ENCODE measurements around the gene KCNH6. TPM values are rescaled to one million over a fixed set of nuclear protein-coding genes. Genes with fewer than 3 reads are reported as not detected.

KCNH6 gene
- 0.42 TPM for polyA plus RNA-seq (2013, experiment 1 of 2)
- 0.34 TPM for polyA plus RNA-seq (2013, experiment 2 of 2)

- Histone ChIP-seq H4K5ac (ENCODE audit: low read length) (no peak within 1 kb of the TSS), H3K4me1 (ENCODE audit: control insufficient read depth, low read depth, low read length) (peaks cover 4% of the 10 kb centered on the region), H3K56ac (ENCODE audit: low read length) (peak within 1 kb of the TSS; percentile 69), H3K79me2 (ENCODE audit: control insufficient read depth, insufficient read depth, low read length) (no peaks in the 10 kb centered on the region), H2BK15ac (replicated peaks; ENCODE audit: low read depth) (no peak within 1 kb of the TSS), H3K4me3 (ENCODE audit: low read length) (peak within 1 kb of the TSS; percentile 37), H3K23ac (ENCODE audit: low read length) (no peak within 1 kb of the TSS), H3K27me3 (ENCODE audit: insufficient read depth, low read length, poor library complexity) (no peaks in the 10 kb centered on the region), H4K8ac (ENCODE audit: low read depth, low read length) (no peak within 1 kb of the TSS), H3K18ac (ENCODE audit: low read length) (no peak within 1 kb of the TSS), H3K9ac (ENCODE audit: low read length) (peak within 1 kb of the TSS; percentile 67), H2BK5ac (ENCODE audit: low read length) (no peak within 1 kb of the TSS), H3K27ac (ENCODE audit: low read depth, low read length) (no peak within 1 kb of the TSS), H3K79me1 (ENCODE audit: low read length) (no peaks in the 10 kb centered on the region), H2AK5ac (ENCODE audit: low read length) (no peak within 1 kb of the TSS), H2BK120ac (ENCODE audit: low read depth, low read length) (no peak within 1 kb of the TSS), H3K36me3 (ENCODE audit: control insufficient read depth, insufficient read depth, low read length) (no peaks in the 10 kb centered on the region), H3K4me2 (ENCODE audit: low read length) (peak within 1 kb of the TSS; percentile 81), H3K4ac (ENCODE audit: low read depth, low read length) (no peak within 1 kb of the TSS)
- peak; percentile 64 for DNase-seq
- WGBS (ENCODE audit: extremely low coverage, insufficient coverage, low lambda C conversion rate) = no CpG with 5 or more reads among the region's 38 CpGs
These were observed at the start of gene KCNH6 for GRCh38 chr17:63523253-63523855. KCNH6 (plus strand) TSS chr17:63523358; CDS start chr17:63523414, 56 bp downstream.

DNA sequence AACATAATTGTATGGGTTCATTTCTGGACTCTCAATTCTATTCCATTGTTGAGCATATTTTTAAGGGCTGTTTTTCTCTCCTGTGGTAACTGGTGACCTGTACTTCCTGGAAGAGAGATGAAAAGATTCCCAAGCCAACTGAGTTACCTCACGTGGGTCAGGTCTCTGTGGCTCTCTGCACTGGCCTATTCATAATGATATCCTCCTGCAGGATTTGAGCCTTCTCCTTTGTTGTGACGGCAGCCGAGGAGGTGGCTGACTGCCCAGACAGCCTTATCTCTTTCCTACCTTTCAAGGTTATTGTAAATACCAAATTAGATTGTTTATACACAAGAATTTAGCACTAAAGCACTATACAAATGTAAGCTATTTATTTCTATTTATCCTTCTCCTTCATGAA, 49.0 kb upstream of the KCNH6 start:
- peaks cover 5% of the 10 kb centered on the region for H3K4me1 ChIP-seq (ENCODE audit: control insufficient read depth, low read depth, low read length)
- no peaks in the 10 kb centered on the region for H3K79me2 ChIP-seq (ENCODE audit: control insufficient read depth, insufficient read depth, low read length)
- no peak overlapping the region for H3K27ac ChIP-seq (ENCODE audit: low read depth, low read length)
- H3K9ac ChIP-seq (ENCODE audit: low read length) = no peak overlapping the region
- H3K4me3 ChIP-seq (ENCODE audit: low read length) = no peak overlapping the region
- no peak for DNase-seq
- H3K23ac ChIP-seq (ENCODE audit: low read length) = no peak overlapping the region
- no peak overlapping the region for H2AK5ac ChIP-seq (ENCODE audit: low read length)
- no peak overlapping the region for H2BK15ac ChIP-seq (replicated peaks; ENCODE audit: low read depth)
- no peaks in the 10 kb centered on the region for H3K27me3 ChIP-seq (ENCODE audit: insufficient read depth, low read length, poor library complexity)
- H3K4me2 ChIP-seq (ENCODE audit: low read length) = no peak overlapping the region
- no peaks in the 10 kb centered on the region for H3K36me3 ChIP-seq (ENCODE audit: control insufficient read depth, insufficient read depth, low read length)
- no peak overlapping the region for H3K18ac ChIP-seq (ENCODE audit: low read length)
- no peak overlapping the region for H3K56ac ChIP-seq (ENCODE audit: low read length)
- H4K8ac ChIP-seq (ENCODE audit: low read depth, low read length) = no peak overlapping the region
- H4K5ac ChIP-seq (ENCODE audit: low read length) = no peak overlapping the region
- no peak overlapping the region for H2BK120ac ChIP-seq (ENCODE audit: low read depth, low read length)
- no peak overlapping the region for H2BK5ac ChIP-seq (ENCODE audit: low read length)
- no CpG with 5 or more reads among the region's 3 CpGs for WGBS (ENCODE audit: extremely low coverage, insufficient coverage, low lambda C conversion rate)
- no peaks in the 10 kb centered on the region for H3K79me1 ChIP-seq (ENCODE audit: low read length)
- H3K4ac ChIP-seq (ENCODE audit: low read depth, low read length) = no peak overlapping the region

DNA sequence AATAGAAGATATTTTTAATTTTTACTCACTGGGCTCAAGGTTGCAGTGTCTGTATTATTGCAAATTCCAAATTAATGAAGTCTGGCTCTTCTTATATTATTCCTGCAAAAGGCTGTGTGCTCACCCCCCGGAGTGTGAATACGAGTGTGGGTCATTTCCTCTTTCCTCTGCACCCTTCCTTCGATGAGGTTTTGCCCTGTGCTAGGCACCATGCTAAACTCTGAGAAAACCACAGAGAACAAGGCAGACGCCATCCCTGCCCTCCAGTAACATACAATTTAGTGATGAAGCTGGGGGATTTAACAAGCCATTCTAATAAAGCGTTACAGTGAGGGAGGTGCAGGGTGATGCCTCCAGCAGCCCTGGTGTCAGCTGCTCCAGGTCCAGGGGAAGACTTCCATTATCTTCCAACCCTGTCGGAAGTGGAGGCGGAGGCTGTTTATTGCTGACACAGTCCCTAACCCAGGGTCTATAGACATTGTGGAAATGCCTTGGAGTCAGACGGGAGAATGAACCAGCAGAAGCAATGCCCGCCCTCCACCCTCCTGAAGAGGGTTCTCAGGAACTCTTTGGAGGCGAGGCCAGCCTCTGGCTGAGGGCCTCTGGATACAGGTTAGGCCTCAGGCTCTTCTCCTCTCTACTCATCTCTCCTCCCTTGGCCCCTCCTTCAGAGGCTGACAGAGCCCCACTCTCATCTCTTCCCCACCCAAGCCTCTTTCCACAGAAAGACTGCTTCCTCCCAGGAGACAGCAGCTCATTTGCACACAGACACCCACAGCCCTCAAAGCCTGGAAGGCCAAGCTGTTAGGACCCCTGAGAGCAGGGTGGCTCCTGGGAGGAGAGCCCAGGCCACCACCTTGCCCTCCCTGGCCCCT, 48.3 kb upstream of the KCNH6 start:
- Histone ChIP-seq H3K27me3 (ENCODE audit: insufficient read depth, low read length, poor library complexity) (no peaks in the 10 kb centered on the region), H3K9ac (ENCODE audit: low read length) (no peak overlapping the region)

GRCh38 chr17:63475491-63476412, 47.4 kb upstream of the KCNH6 start:
- H2BK5ac ChIP-seq (ENCODE audit: low read length) = no peak overlapping the region
- H3K56ac ChIP-seq (ENCODE audit: low read length) = peak overlapping the region; percentile 9
- no peak overlapping the region for H2AK5ac ChIP-seq (ENCODE audit: low read length)
- H4K8ac ChIP-seq (ENCODE audit: low read depth, low read length) = no peak overlapping the region
- peak overlapping the region; percentile 71 for H3K4me2 ChIP-seq (ENCODE audit: low read length)
- H3K9ac ChIP-seq (ENCODE audit: low read length) = peak overlapping the region; percentile 33
- peak; percentile 53 for DNase-seq
- H3K79me1 ChIP-seq (ENCODE audit: low read length) = no peaks in the 10 kb centered on the region
- H3K23ac ChIP-seq (ENCODE audit: low read length) = no peak overlapping the region
- WGBS (ENCODE audit: extremely low coverage, insufficient coverage, low lambda C conversion rate) = no CpG with 5 or more reads among the region's 28 CpGs
- no peak overlapping the region for H3K27ac ChIP-seq (ENCODE audit: low read depth, low read length)
- no peaks in the 10 kb centered on the region for H3K36me3 ChIP-seq (ENCODE audit: control insufficient read depth, insufficient read depth, low read length)
- H3K79me2 ChIP-seq (ENCODE audit: control insufficient read depth, insufficient read depth, low read length) = no peaks in the 10 kb centered on the region
- H3K4me1 ChIP-seq (ENCODE audit: control insufficient read depth, low read depth, low read length) = peaks cover 5% of the 10 kb centered on the region
- no peak overlapping the region for H2BK15ac ChIP-seq (replicated peaks; ENCODE audit: low read depth)
- H3K27me3 ChIP-seq (ENCODE audit: insufficient read depth, low read length, poor library complexity) = no peaks in the 10 kb centered on the region
- no peak overlapping the region for H2BK120ac ChIP-seq (ENCODE audit: low read depth, low read length)
- no peak overlapping the region for H3K18ac ChIP-seq (ENCODE audit: low read length)
- H3K4me3 ChIP-seq (ENCODE audit: low read length) = no peak overlapping the region
- no peak overlapping the region for H3K4ac ChIP-seq (ENCODE audit: low read depth, low read length)
- H4K5ac ChIP-seq (ENCODE audit: low read length) = no peak overlapping the region

More for the DNA sequence above, 48.3 kb upstream of the KCNH6 start:
- no peak overlapping the region for H2BK120ac ChIP-seq (ENCODE audit: low read depth, low read length)
- no peak overlapping the region for H3K18ac ChIP-seq (ENCODE audit: low read length)
- H3K23ac ChIP-seq (ENCODE audit: low read length) = no peak overlapping the region
- no peak overlapping the region for H3K4me2 ChIP-seq (ENCODE audit: low read length)
- H4K8ac ChIP-seq (ENCODE audit: low read depth, low read length) = no peak overlapping the region
- H3K4me1 ChIP-seq (ENCODE audit: control insufficient read depth, low read depth, low read length) = peaks cover 5% of the 10 kb centered on the region
- H3K36me3 ChIP-seq (ENCODE audit: control insufficient read depth, insufficient read depth, low read length) = no peaks in the 10 kb centered on the region
- no peak overlapping the region for H3K4ac ChIP-seq (ENCODE audit: low read depth, low read length)
- H3K4me3 ChIP-seq (ENCODE audit: low read length) = no peak overlapping the region
- no peak overlapping the region for H2AK5ac ChIP-seq (ENCODE audit: low read length)
- no peak overlapping the region for H3K56ac ChIP-seq (ENCODE audit: low read length)
- no peaks in the 10 kb centered on the region for H3K79me2 ChIP-seq (ENCODE audit: control insufficient read depth, insufficient read depth, low read length)
- no peak overlapping the region for H2BK15ac ChIP-seq (replicated peaks; ENCODE audit: low read depth)
- H3K27ac ChIP-seq (ENCODE audit: low read depth, low read length) = no peak overlapping the region
- H4K5ac ChIP-seq (ENCODE audit: low read length) = no peak overlapping the region
- no CpG with 5 or more reads among the region's 10 CpGs for WGBS (ENCODE audit: extremely low coverage, insufficient coverage, low lambda C conversion rate)
- no peak overlapping the region for H2BK5ac ChIP-seq (ENCODE audit: low read length)
- DNase-seq = no peak
- H3K79me1 ChIP-seq (ENCODE audit: low read length) = no peaks in the 10 kb centered on the region

DNA sequence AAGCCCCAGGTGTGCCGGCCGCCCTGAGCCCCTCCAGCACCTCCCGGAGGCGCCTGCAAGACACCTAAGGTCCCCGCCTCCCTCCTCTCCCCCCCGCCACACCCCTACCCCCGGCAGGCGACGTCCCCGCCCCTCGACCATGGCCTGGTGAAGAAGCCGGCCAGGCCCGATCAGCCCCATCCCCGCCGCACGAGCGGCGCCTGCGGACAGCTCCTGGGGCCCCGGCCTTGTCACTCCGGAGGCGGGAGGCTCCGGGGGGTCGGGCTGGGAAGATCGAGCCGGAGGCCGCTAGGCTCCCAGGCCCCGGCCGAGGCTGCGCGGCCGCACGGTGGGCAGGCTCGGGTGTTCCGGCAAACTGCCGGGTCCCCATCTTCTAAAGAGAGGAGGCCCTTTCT, 46.7 kb upstream of the KCNH6 start:
- no peaks in the 10 kb centered on the region for H3K27me3 ChIP-seq (ENCODE audit: insufficient read depth, low read length, poor library complexity)
- WGBS (ENCODE audit: extremely low coverage, insufficient coverage, low lambda C conversion rate) = no CpG with 5 or more reads among the region's 36 CpGs
- peak overlapping the region; percentile 10 for H3K4ac ChIP-seq (ENCODE audit: low read depth, low read length)
- DNase-seq = peak; percentile 64
- H3K4me2 ChIP-seq (ENCODE audit: low read length) = peak overlapping the region; percentile 84
- peak overlapping the region; percentile 27 for H3K4me3 ChIP-seq (ENCODE audit: low read length)
- no peak overlapping the region for H4K5ac ChIP-seq (ENCODE audit: low read length)
- no peak overlapping the region for H2AK5ac ChIP-seq (ENCODE audit: low read length)
- H2BK120ac ChIP-seq (ENCODE audit: low read depth, low read length) = no peak overlapping the region
- H3K18ac ChIP-seq (ENCODE audit: low read length) = peak overlapping the region; percentile 24
- no peak overlapping the region for H3K27ac ChIP-seq (ENCODE audit: low read depth, low read length)
- H3K36me3 ChIP-seq (ENCODE audit: control insufficient read depth, insufficient read depth, low read length) = no peaks in the 10 kb centered on the region
- peak overlapping the region; percentile 57 for H3K9ac ChIP-seq (ENCODE audit: low read length)
- no peak overlapping the region for H3K23ac ChIP-seq (ENCODE audit: low read length)
- H4K8ac ChIP-seq (ENCODE audit: low read depth, low read length) = no peak overlapping the region
- no peaks in the 10 kb centered on the region for H3K79me1 ChIP-seq (ENCODE audit: low read length)
- H2BK5ac ChIP-seq (ENCODE audit: low read length) = no peak overlapping the region
- peaks cover 5% of the 10 kb centered on the region for H3K4me1 ChIP-seq (ENCODE audit: control insufficient read depth, low read depth, low read length)
- no peak overlapping the region for H2BK15ac ChIP-seq (replicated peaks; ENCODE audit: low read depth)
- peak overlapping the region; percentile 53 for H3K56ac ChIP-seq (ENCODE audit: low read length)
- H3K79me2 ChIP-seq (ENCODE audit: control insufficient read depth, insufficient read depth, low read length) = no peaks in the 10 kb centered on the region
